PFSK-1 (cell line): ENCODE results near the gene LINC00305.

ENCODE experiments used
- FOXP2 ChIP-seq: optimal IDR thresholded peaks from 2 replicates; pipeline ENCODE3; 2011; ENCODE audit warnings: borderline replicate concordance, control low read depth, inconsistent platforms; ENCODE audit not compliant: insufficient read depth; ENCODE audit errors: extremely low read length, extremely low read depth
- POLR2AphosphoS5 ChIP-seq: IDR thresholded peaks from 2 replicates; pipeline ENCODE4 v1.6.1; 2012; ENCODE audit warnings: low read depth, mild to moderate bottlenecking, control low read depth, low read length, moderate library complexity
- REST ChIP-seq, 2 experiments: IDR thresholded peaks; 2 replicates each; pipeline versions ENCODE4 v1.6.1 to v1.8.0; 2011 to 2012; ENCODE audit warnings: low read depth in 2 of 2, low read length in 2 of 2, control low read depth in 1 of 2, inconsistent platforms in 1 of 2, mild to moderate bottlenecking in 1 of 2, moderate library complexity in 1 of 2; ENCODE audit not compliant: insufficient read depth in 1 of 2
- SIN3A ChIP-seq: IDR thresholded peaks from 2 replicates; pipeline ENCODE4 v1.6.1; 2012; ENCODE audit warnings: mild to moderate bottlenecking, low read length, moderate library complexity, borderline replicate concordance; ENCODE audit not compliant: insufficient read depth
- TAF1 ChIP-seq: IDR thresholded peaks from 2 replicates; pipeline ENCODE4 v1.6.1; 2012; ENCODE audit warnings: low read length, control low read depth, borderline replicate concordance; ENCODE audit not compliant: insufficient read depth

The LINC00305 gene

GRCh38 chr18:64167408-64167925, 18.6 kb upstream of the LINC00305 start:
- no peak for TF ChIP-seq SIN3A
- TF ChIP-seq REST (IDR thresholded peaks at IDR 0.05; ENCODE audit: insufficient read depth in 1 of 2, low read depth in 2 of 2, low read length in 2 of 2): no peak
- TF ChIP-seq FOXP2: no peak
- no peak for TF ChIP-seq TAF1

GRCh38 chr18:64165906-64166305, 17.0 kb upstream of the LINC00305 start:
- TF ChIP-seq SIN3A: no peak
- no peak for TF ChIP-seq REST (IDR thresholded peaks at IDR 0.05; ENCODE audit: insufficient read depth in 1 of 2, low read depth in 2 of 2, low read length in 2 of 2)
- TF ChIP-seq TAF1: no peak
- no peak for TF ChIP-seq POLR2AphosphoS5
- no peak for TF ChIP-seq FOXP2

GRCh38 chr18:64164883-64165282, 16.0 kb upstream of the LINC00305 start:
- no peak for TF ChIP-seq SIN3A
- no peak for TF ChIP-seq FOXP2
- no peak for TF ChIP-seq POLR2AphosphoS5
- no peak for TF ChIP-seq REST (IDR thresholded peaks at IDR 0.05; ENCODE audit: insufficient read depth in 1 of 2, low read depth in 2 of 2, low read length in 2 of 2)
- no peak for TF ChIP-seq TAF1

GRCh38 chr18:64149916-64150438, 1.1 kb upstream of the LINC00305 start:
- TF ChIP-seq REST (IDR thresholded peaks at IDR 0.05; ENCODE audit: insufficient read depth in 1 of 2, low read depth in 2 of 2, low read length in 2 of 2) (no peak), SIN3A (no peak), POLR2AphosphoS5 (no peak), FOXP2 (no peak), TAF1 (no peak)

GRCh38 chr18:64142904-64143303, 6.0 kb downstream of the LINC00305 start:
- TF ChIP-seq TAF1 (no peak), POLR2AphosphoS5 (no peak), SIN3A (no peak), REST (IDR thresholded peaks at IDR 0.05; ENCODE audit: insufficient read depth in 1 of 2, low read depth in 2 of 2, low read length in 2 of 2) (no peak), FOXP2 (no peak)
